CD4-positive, alpha-beta T cell treated with Interleukin-17A for 1 hour (primary cell): ENCODE data around the gene RBM43.
"Not testable (repeated sequence)": the region's sequence is repeated elsewhere in the genome, so short reads cannot be mapped to it uniquely, and the experiment has no call there.

Experiments
- DNase-seq: peaks from one replicate; pipeline ENCODE4 v3.0.0-alpha.2; 2020

The RBM43 gene

GRCh38 chr2:151267537-151267936 lies 5.9 kb upstream of the RBM43 start:
- DNase-seq: no peak

GRCh38 chr2:151265991-151266390 lies 4.3 kb upstream of the RBM43 start:
- DNase-seq: no peak

GRCh38 chr2:151264157-151264825 lies 2.6 kb upstream of the RBM43 start:
- no peak for DNase-seq

GRCh38 chr2:151262629-151263028 lies 966 bp upstream of the RBM43 start:
- no peak for DNase-seq

- DNase-seq: no peak
Measured at GRCh38 chr2:151261977-151262291, 271 bp upstream of the RBM43 start.

- peak; percentile 58 for DNase-seq
Measured at GRCh38 chr2:151260573-151261230, 961 bp downstream of the RBM43 start.

GRCh38 chr2:151258121-151258520 lies 3.5 kb downstream of the RBM43 start:
- no peak for DNase-seq

GRCh38 chr2:151252646-151253045 lies 9.0 kb downstream of the RBM43 start:
- DNase-seq: no peak

GRCh38 chr2:151251012-151251411 lies 10.7 kb downstream of the RBM43 start:
- DNase-seq: no peak

- no peak for DNase-seq
Measured at GRCh38 chr2:151247432-151247831, 14.2 kb downstream of the RBM43 start.

GRCh38 chr2:151246152-151246551 lies 15.5 kb downstream of the RBM43 start:
- DNase-seq: no peak

GRCh38 chr2:151243468-151243867 lies 18.2 kb downstream of the RBM43 start:
- DNase-seq: no peak

- DNase-seq: no peak
Measured at GRCh38 chr2:151241224-151241623, 20.4 kb downstream of the RBM43 start.

- no peak for DNase-seq
Measured at GRCh38 chr2:151240433-151240832, 21.2 kb downstream of the RBM43 start.

- no peak for DNase-seq
Measured at GRCh38 chr2:151239624-151240023, 22.0 kb downstream of the RBM43 start.

GRCh38 chr2:151238527-151239487 lies 22.9 kb downstream of the RBM43 start:
- peak; percentile 66 for DNase-seq

GRCh38 chr2:151237422-151238025 lies 24.1 kb downstream of the RBM43 start:
- no peak for DNase-seq

- DNase-seq: not testable (repeated sequence)
Measured at GRCh38 chr2:151233760-151234159, 27.9 kb downstream of the RBM43 start.

GRCh38 chr2:151233288-151233687 lies 28.4 kb downstream of the RBM43 start:
- DNase-seq: not testable (repeated sequence)

- no peak for DNase-seq
Measured at GRCh38 chr2:151230627-151231140, 31.0 kb downstream of the RBM43 start.

GRCh38 chr2:151228847-151229512 lies 32.7 kb downstream of the RBM43 start:
- DNase-seq: no peak

GRCh38 chr2:151217343-151217742 lies 44.3 kb downstream of the RBM43 start:
- no peak for DNase-seq
